GM18873 (cell line): ENCODE results near the gene GPR15LG.
A peak's percentile ranks its signal among the peaks of the same experiment; 100 is the strongest.
"Not testable (repeated sequence)": the region's sequence is repeated elsewhere in the genome, so short reads cannot be mapped to it uniquely, and the experiment has no call there.

Source experiments
- ATAC-seq: cut with Tn5 transposase; IDR thresholded peaks from one replicate; pipeline ENCODE4 v1.9.1; 2021; ENCODE audit warnings: mild to moderate bottlenecking, moderate library complexity, moderate number of reproducible peaks; ENCODE audit not compliant: unreplicated experiment, low FRiP score

The GPR15LG gene

DNA sequence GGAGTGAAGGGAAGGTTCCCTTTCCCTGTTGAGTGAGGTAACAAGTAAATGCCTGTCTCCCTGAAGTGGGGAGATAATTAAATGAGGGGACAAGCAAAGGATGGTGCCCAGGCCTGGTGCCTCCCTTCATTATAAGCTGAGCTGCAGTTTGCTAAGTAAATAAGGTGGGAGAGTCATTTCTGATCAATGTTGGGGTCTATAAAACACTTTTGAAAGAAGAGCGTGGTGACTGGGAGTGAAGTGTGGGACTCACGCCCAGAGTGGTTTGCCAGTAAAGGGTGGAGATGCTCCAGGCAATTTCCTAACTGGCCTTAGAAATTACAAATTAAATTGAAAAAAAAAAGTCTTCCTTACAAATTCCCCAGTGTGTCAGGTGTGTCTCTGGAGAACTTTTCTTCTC is 9.6 kb upstream of the GPR15LG start:
- ATAC-seq, result no peak

GRCh38 chr10:84164442-84164841 is 9.2 kb upstream of the GPR15LG start:
- ATAC-seq, result no peak

DNA sequence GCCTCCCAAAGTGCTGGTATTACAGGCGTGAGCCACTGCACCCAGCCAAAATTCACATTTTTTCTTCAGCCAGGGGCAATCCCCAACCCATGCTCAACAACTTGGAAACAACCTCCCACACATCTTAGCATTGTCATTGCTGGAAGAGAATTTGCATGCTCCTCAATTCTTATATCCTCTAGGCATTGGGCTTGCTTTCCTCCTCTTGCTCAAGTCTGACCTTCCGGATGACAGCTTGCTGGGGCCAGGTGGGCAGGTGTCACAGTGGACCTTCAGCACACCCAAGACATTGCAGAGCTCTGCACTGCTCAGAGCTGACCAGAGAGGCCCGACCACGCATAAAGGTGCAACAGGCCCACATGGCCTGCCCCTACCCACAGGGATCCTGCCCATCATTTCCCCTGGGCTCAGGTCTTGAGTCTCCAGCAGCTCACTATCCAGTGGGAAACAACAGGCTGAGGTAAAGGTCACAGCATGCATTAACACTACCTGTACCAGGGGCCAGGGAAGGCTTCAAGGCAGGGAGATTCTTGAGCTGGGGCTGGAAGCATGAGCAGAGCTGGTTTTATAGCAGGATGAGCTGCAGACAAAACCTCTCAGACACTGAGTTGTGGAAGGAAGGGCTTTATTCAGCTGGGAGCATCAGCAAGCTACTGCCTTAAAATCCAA is 6.8 kb upstream of the GPR15LG start:
- ATAC-seq, result peak; percentile 36

- ATAC-seq, result not testable (repeated sequence)
These were observed 6.3 kb upstream of the GPR15LG start for GRCh38 chr10:84167289-84167653.

GRCh38 chr10:84168382-84168781 is 5.2 kb upstream of the GPR15LG start:
- not testable (repeated sequence) for ATAC-seq

- ATAC-seq, result not testable (repeated sequence)
These were observed 2.4 kb upstream of the GPR15LG start for GRCh38 chr10:84171237-84171636.

DNA sequence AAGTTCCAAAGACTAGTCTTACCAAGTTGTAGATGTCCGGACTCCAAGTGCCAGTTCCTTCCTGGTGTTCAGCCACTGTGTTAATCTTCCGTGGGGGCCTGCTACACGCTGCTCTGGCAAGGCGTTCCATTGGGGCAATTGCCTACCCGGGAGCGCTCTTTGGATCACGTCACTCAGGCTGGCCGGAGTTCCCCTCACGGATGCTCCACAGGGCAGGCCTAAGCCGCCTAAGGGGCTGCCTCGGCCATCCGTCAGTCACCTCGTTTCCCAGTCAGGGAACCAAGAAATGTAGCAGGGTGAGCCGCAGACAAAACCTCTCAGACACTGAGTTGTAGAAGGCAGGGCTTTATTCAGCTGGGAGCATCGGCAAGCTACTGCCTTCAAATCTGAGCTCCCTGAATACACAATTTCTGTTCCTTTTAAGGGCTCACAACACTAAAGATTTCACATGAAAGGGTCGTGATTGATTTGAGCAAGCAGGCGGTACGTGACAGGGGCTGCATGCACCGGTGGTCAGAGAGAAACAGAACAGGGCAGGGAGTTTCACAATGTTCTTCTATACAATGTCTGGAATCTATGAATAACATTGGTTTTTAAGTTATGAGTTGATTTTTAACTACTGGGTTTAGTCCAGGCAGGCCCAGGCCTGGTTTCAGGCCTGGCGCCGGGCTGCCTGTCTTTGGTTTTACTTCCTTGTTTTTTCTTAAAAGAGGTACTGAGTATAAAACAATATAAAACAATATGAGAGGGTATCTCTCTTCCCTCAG is 1.7 kb upstream of the GPR15LG start:
- peak; percentile 11 for ATAC-seq

GRCh38 chr10:84172467-84173356 is 889 bp upstream of the GPR15LG start:
- ATAC-seq, result peak; percentile 41

DNA sequence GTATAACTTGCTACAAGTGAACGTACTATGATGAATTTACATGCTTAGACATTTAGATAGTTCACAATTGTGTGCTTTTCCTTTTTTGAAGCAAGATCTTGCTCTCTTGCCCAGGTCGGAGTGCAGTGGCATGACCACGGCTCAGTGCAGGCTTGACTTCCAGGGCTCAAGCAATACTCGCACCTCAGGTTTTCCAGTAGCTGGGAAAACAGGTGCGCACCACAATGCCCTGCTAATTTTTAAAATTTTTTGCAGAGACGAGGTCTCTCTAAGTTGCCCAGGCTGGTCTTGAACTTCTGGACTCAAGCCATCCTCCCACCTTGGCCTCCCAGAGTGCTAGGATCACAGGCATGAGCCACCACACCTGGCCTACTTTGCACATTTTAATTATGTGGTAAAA is 1.8 kb downstream of the GPR15LG start:
- ATAC-seq, result no peak

DNA sequence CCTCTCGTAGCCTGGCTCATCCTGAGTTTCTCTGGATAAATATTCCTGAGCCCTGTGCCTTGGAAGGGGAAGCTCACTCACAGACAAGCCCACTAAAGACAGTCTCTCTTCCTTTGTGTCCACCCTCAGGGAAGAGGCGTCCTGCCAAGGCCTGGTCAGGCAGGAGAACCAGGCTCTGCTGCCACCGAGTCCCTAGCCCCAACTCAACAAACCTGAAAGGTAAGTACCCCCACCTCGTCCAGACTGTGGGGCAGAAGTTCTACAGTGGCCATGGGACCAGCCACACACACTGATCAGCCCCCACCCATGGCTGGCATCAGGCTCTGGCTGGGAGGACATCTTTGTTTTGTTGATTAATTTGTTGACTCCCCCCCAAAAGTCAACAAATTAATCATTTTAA is 2.8 kb downstream of the GPR15LG start:
- no peak for ATAC-seq

DNA sequence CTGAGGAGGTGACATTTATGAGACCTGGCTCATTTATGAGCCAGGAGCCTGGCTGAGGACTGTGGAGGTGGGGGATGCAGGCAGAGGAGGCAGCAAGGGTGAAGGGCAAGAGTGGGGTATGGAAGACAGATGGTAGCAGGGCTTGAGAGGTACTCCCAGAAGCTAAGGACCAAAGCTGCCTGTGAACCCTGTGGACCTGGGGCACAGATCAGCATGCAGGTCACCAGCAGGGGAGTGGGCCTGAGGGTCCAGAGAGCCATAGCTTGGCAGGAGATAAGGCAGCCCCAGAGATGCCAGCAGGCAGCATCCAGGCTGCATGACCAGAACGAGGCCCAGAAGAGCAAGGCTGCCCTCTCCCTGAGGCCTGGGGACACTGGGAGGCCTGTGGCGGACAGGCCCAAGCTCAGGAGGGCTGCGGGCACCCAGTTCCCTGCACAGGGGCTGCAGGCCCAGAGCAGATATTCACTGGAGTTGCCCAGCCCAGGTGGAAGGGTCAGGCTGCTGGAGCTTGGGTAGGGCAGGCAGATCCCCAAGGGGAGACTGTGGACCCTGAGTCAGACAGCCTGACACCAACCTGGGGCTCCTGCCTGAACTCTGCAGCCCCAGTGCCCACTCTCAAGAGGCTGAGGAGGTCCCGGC is 3.4 kb downstream of the GPR15LG start:
- no peak for ATAC-seq

DNA sequence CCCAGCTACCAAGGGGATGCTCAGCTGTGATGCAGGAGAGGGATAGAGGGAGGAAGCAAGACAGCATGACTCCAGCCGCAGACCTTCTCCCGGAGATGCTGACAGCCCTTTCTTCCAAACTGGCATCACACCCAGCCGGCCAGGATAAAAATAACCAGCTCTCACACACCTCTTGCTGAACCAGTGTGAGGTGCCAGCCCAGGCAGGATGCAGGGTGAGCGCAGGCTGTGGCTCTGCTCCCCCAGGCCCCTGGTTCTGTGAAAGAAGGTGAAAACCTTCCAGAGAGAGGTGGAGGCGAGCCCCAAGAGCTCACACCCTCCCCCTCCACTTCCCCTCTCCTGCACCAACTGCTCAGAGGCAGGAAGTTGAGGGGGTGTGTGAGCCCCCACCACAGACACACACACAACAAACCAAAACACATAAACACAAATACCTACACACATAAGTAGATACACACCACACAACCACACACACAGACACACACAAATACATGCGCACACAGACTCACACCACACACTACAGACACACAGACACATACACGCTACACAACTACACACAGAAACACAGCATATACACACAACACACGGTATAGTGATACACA is 4.0 kb downstream of the GPR15LG start:
- peak; percentile 27 for ATAC-seq

DNA sequence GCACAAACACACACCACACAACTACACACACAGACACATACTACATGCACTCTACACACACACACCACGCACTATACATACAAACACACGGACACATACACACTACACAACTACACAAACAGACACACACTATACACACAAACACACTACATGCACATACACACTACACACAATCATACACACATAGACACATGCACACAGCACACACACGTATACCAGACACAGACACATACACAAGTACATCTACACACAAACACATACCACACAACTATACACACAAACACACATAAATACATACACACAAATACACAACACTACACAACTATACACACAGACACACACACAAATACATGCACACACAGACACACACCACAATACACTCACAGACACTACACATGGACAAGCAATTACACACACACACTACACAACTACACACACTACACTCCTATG is 4.6 kb downstream of the GPR15LG start:
- ATAC-seq, result no peak

DNA sequence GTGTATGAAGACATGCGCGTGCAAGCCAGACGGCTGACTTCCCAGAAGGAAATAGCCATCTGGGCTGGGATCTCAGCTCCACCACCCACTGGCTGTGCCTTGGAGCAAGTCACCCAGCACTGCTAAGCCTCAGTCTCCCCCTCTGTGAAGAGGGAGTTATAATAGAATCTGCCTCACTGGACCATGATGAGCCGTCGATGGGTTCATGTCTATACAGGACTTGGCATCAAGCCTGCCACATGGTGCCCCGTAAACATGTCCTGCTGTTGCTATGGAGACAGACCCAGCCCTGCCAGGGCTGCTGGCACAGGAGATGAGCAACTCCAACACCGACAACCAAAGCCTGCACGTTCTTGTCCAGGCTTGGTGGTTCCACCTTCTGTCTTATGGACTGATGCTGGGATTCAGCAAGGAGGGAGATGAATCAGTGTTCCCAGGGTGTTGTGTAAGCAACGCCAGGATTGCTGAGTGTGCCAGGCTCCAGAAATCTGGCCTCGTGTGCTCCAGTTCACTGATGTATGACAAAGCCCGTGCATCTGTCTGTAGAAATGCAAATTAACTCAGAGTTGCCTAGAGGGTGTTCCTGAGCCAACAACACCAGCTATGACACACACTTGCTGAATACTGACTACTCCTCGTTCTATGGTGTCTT is 5.6 kb downstream of the GPR15LG start:
- ATAC-seq, result peak; percentile 92

DNA sequence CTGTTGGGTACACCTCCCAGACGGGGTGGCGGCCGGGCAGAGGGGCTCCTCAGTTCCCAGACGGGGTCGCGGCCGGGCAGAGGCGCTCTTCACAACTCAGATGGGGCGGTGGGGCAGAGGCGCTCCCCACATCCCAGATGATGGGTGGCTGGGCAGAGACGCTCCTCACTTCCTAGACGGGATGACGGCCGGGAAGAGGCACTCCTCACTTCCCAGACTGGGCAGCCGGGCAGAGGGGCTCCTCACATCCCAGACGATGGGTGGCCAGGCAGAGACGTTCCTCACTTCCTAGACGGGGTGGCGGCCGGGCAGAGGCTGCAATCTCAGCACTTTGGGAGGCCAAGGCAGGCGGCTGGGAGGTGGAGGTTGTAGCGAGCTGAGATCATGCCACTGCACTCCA is 6.8 kb downstream of the GPR15LG start:
- not testable (repeated sequence) for ATAC-seq

DNA sequence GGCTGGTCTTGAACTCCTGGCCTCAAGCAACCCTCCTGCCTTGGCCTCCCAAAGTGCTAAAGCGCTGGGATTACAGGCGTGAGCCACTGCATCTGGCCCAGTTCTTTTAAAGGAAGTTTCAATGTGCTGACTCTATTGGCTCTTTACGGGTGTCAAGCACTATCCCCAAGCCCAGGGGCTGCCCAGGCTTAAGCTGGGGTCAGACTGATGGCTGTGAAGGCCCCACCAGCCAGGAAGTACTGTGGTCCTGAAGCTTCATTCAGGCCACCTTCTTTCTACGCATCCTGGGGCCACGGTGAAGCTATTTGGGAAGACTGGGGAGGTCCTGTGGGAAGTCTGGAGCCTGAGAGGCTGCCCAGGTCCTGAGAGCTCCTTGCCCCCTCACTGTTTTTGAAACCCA is 8.0 kb downstream of the GPR15LG start:
- no peak for ATAC-seq

DNA sequence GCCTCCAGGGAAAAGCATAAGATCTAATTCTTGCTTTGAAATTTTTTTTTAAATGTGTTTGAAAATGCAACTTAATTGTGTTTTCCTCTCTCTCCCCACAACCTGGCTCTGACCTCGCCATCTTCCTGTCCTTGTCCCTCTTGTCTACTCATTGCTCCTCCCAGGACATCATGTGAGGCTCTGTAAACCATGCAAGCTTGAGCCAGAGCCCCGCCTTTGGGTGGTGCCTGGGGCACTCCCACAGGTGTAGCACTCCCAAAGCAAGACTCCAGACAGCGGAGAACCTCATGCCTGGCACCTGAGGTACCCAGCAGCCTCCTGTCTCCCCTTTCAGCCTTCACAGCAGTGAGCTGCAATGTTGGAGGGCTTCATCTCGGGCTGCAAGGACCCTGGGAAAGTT is 10.9 kb downstream of the GPR15LG start:
- ATAC-seq, result no peak

GRCh38 chr10:84185526-84186175 is 12.1 kb downstream of the GPR15LG start:
- no peak for ATAC-seq

GRCh38 chr10:84188815-84189214 is 15.2 kb downstream of the GPR15LG start:
- no peak for ATAC-seq
